ENCODE data around the gene SMARCA2.

The SMARCA2 gene

DNA sequence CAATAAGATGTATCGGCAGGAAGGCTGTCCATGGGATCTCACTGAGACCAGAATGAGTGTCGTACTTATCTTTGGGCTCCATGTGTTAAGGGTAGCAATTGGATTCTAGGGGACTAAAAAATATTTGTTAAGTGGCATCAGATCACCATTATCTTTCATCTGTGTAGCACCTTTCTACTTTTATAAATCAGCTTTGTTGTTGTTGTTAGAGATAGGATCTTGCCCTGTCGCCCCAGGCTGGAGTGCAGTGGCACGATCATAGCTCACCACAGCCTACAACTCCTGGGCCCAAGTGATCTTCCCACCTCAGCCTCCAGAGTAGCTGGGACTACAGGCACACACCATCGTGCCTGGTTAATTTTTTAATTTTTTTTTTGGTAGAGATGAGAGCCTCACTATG is 220.5 kb downstream of the SMARCA2 start:
- H3K27ac ChIP-seq: no peak overlapping the region
- TF ChIP-seq, protein P1, sequence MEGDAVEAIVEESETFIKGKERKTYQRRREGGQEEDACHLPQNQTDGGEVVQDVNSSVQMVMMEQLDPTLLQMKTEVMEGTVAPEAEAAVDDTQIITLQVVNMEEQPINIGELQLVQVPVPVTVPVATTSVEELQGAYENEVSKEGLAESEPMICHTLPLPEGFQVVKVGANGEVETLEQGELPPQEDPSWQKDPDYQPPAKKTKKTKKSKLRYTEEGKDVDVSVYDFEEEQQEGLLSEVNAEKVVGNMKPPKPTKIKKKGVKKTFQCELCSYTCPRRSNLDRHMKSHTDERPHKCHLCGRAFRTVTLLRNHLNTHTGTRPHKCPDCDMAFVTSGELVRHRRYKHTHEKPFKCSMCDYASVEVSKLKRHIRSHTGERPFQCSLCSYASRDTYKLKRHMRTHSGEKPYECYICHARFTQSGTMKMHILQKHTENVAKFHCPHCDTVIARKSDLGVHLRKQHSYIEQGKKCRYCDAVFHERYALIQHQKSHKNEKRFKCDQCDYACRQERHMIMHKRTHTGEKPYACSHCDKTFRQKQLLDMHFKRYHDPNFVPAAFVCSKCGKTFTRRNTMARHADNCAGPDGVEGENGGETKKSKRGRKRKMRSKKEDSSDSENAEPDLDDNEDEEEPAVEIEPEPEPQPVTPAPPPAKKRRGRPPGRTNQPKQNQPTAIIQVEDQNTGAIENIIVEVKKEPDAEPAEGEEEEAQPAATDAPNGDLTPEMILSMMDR (conservative IDR thresholded peaks at IDR 0.05; ENCODE audit: low read depth): no peak
- no peak for DNase-seq (ENCODE audit: low spot score)
- ChIA-PET CTCF (no interaction called here), POLR2A (ENCODE audit: low non-redundant PET) (no interaction called here)

DNA sequence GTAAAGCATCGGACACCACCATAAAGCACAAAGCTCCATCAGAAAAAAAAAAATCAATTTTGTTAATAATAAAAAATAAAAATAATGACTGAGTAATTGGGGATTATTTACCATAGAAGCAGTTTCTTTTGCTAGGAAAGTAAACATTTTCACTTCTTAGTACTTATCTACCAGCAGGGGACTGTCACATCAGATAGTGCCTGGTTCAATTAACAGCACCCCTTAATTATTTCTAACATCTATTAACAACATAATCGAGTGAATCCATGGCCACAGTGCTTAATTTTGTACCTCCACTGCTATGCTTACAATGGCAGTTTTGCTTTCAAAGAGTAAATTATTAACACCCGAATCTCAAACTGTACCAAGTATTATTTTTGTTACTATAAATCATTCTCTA is 221.7 kb downstream of the SMARCA2 start:
- CTCF ChIA-PET: no interaction called here
- H3K27ac ChIP-seq: no peak overlapping the region
- DNase-seq (ENCODE audit: low spot score): no peak
- POLR2A ChIA-PET (ENCODE audit: low non-redundant PET): no interaction called here
- TF ChIP-seq, protein P1 (conservative IDR thresholded peaks at IDR 0.05; ENCODE audit: low read depth): no peak

DNA sequence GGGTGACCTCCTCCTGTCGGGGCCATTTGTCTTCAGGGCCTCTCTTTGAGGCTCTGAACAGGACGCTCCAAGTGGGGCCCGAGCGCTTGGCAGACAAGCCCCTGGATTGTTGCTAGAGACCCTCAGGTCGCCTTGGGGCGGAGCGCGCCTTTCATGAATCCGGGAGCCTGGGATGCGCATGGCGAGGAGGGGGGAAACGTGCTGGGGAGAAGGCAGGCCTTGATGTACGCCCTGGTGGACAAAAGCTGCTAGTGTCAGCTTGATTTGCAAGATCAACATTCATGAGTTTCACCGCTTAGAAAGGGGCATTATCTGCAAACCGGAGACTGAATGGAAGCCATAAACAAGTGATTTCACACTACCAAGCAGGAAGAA is 226.3 kb downstream of the SMARCA2 start:
- no peak overlapping the region for H3K27ac ChIP-seq
- POLR2A ChIA-PET (ENCODE audit: low non-redundant PET): no interaction called here
- no peak for DNase-seq (ENCODE audit: low spot score)
- TF ChIP-seq, protein P1 (conservative IDR thresholded peaks at IDR 0.05; ENCODE audit: low read depth): no peak
- CTCF ChIA-PET: interaction anchor here (1.4 kb wide), 1 partner anchor 23 kb away, joined by 3 read pairs; no protein-coding TSS in a partner anchor

DNA sequence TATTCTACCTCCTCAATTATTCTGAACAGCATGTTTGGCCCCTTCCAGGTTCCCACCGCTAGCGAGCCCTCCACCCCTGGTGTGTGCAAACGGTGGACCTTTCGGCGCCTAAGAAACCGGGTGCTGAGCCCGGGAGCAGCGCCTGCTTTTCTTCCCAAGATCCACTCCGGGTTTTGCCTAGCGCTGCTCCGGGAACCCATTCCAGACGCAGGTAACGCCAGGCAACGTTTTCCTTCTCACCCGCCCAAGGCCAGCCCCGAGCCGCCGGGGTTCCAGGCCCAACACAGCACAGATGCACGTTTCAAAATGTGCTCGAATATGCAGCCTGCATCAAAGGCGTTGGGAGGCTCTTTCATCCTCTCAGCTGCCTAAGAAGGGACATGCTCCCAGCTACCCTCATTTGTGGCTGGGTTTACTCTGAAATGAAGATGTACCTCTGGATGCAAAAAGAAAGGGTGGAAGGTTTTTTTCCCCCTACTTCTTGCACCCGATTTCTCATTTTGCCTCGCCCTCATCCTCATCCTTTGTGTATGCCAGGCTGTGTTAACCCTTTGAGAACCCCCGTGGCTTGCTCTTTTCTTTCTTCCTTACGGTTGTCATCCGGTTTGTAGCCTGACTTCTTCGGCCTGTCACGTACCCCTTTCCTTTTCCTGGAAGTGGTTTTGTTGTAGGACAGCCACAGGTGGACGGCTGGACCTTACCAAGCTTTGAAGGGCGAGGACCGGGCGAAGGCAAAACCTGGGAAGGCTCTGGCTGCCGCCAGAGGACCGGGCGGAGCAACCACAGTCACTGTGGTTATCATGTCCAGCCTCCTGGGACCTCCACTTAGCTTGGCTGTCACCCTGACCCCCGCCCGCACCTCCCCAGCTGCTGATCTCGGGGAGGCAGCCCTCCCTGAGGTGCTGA is 226.9 kb downstream of the SMARCA2 start:
- TF ChIP-seq, protein P1 (conservative IDR thresholded peaks at IDR 0.05; ENCODE audit: low read depth): no peak
- ChIA-PET CTCF (interaction anchor here (1.4 kb wide), 1 partner anchor 22 kb away, joined by 3 read pairs; no protein-coding TSS in a partner anchor), POLR2A (ENCODE audit: low non-redundant PET) (no interaction called here)
- peak; percentile 37 for DNase-seq (ENCODE audit: low spot score)
- peak overlapping the region; percentile 23; the same call in 1 of the 2 replicates for H3K27ac ChIP-seq

DNA sequence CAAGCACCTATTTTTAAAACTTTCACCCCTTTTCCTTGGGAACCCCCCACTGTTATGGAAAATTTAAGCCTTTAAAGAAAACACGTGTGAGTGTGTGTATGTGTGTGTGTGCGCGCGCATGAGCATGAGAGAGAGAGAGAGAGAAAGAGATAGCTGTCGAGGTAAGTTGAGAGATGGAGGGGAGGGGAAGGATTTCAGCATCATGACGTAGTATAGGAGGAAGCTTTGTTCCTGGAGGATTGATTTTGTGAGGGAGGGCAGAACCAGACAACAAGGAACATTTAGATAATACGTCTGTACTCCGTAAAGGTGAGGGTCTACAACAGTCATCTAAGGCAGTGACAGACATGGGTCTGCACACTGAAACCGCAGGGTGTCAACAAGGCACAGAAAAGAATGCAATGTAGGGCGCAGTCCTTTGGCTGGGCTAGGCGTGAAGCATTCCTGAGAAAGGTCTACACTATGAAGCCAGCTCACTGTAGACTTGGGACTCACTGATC is 227.7 kb downstream of the SMARCA2 start:
- ChIA-PET CTCF (no interaction called here), POLR2A (ENCODE audit: low non-redundant PET) (no interaction called here)
- DNase-seq (ENCODE audit: low spot score): no peak
- TF ChIP-seq, protein P1 (conservative IDR thresholded peaks at IDR 0.05; ENCODE audit: low read depth): no peak
- H3K27ac ChIP-seq: no peak overlapping the region
